K562 (cell line): ENCODE data around the gene PDIA2. TPM values are rescaled to one million over a fixed set of nuclear protein-coding genes. Genes with fewer than 3 reads are reported as not detected.

ENCODE experiments used
- ETV1 ChIP-seq: fragments of 450-650 bp; conservative IDR thresholded peaks from 2 replicates; pipeline ENCODE4 v1.6.1; 2016; ENCODE audit warnings: missing genetic modification characterization, control low read depth, low read depth, missing compliant biosample characterization
- ETV6 ChIP-seq, 3 experiments: fragments of 150-350 bp in 1 of 3; sonication (generic) in 1 of 3; formaldehyde crosslinking in 1 of 3; IDR thresholded peaks; 2 replicates each; pipeline versions ENCODE4 v1.6.1 to v1.8.0; 2014 to 2022; ENCODE audit warnings: borderline replicate concordance in 2 of 3, low read depth in 2 of 3, antibody characterized with exemption in 1 of 3, low read length in 1 of 3, mild to moderate bottlenecking in 1 of 3, missing genetic modification reagents in 1 of 3
- FIP1L1 ChIP-seq: fragments of 200-400 bp; formaldehyde crosslinking; IDR thresholded peaks from 2 replicates; pipeline ENCODE4 v1.6.1; 2018; ENCODE audit warnings: mild to moderate bottlenecking, low read depth, low read length; ENCODE audit not compliant: poor library complexity, severe bottlenecking
- FOSL1 ChIP-seq: fragments of 200-800 bp; sonication (Bioruptor generic); conservative IDR thresholded peaks from 2 replicates; pipeline ENCODE4 v1.6.1; 2016; ENCODE audit warnings: missing genetic modification characterization, missing compliant biosample characterization
- HDAC2 ChIP-seq: fragments of 450-650 bp; IDR thresholded peaks from 2 replicates; pipeline ENCODE4 v1.6.1; 2016; ENCODE audit warnings: mild to moderate bottlenecking
- HMG20B ChIP-seq: fragments of 250-450 bp; sonication (Bioruptor Pico); IDR thresholded peaks from 2 replicates; pipeline ENCODE4 v1.5.0; 2021; ENCODE audit warnings: mild to moderate bottlenecking
- ID3 ChIP-seq, 2 experiments: fragments of 250-450 bp in 1 of 2; fragments of 450-650 bp in 1 of 2; sonication (Bioruptor Pico) in 1 of 2; IDR thresholded peaks; 2 replicates each; pipeline versions ENCODE4 v1.6.1 to v1.8.0; 2016 to 2021; ENCODE audit warnings: mild to moderate bottlenecking in 2 of 2, moderate library complexity in 2 of 2, missing compliant biosample characterization in 1 of 2, missing genetic modification characterization in 1 of 2
- JUND ChIP-seq, 2 experiments: IDR thresholded peaks; 2 replicates in 1 of 2; 3 replicates in 1 of 2; pipeline ENCODE4 v1.6.1; 2011; ENCODE audit warnings: borderline replicate concordance in 2 of 2, low read depth in 2 of 2, low read length in 2 of 2, improper control_type of control experiment in 1 of 2, missing biosample characterization in 1 of 2, missing genetic modification characterization in 1 of 2, missing genetic modification reagents in 1 of 2
- MTA1 ChIP-seq: fragments of 450-650 bp; IDR thresholded peaks from 2 replicates; pipeline ENCODE4 v1.6.1; 2017; ENCODE audit warnings: borderline replicate concordance
- POLR2G ChIP-seq: fragments of 200-400 bp; formaldehyde crosslinking; IDR thresholded peaks from 2 replicates; pipeline ENCODE4 v1.6.1; 2017; ENCODE audit warnings: low read depth, mild to moderate bottlenecking, antibody characterized with exemption, low read length, moderate library complexity
- ZNF175 ChIP-seq: fragments of 200-800 bp; sonication (Bioruptor generic); IDR thresholded peaks from 2 replicates; pipeline ENCODE4 v1.6.1; 2016; ENCODE audit warnings: low read depth, mild to moderate bottlenecking, missing genetic modification characterization, missing compliant biosample characterization
- ZNF407 ChIP-seq: fragments of 450-650 bp; IDR thresholded peaks from 2 replicates; pipeline ENCODE4 v1.6.1; 2016; ENCODE audit warnings: low read depth
- ZSCAN32 ChIP-seq: fragments of 450-650 bp; formaldehyde crosslinking; IDR thresholded peaks from 2 replicates; pipeline ENCODE4 v1.4.0; 2020; ENCODE audit warnings: mild to moderate bottlenecking, moderate library complexity
- polyA plus RNA-seq, 8 experiments: library from polyadenylated mRNA; depleted of rRNA in 4 of 8; stranded (reverse) in 5 of 8; unstranded in 3 of 8; fragments of >200 nt; fragmentation: Nextera tagmentation in 2 of 8; fragmentation: Illumina TruSeq in 1 of 8; extraction: Ambion mirVana in 2 of 8; extraction: Trizol in 1 of 8; gene quantifications; 2 replicates each; pipeline versions ENCODE4 v1.2.1 to v1.2.3, GENCODE V29; 2011 to 2014; ENCODE audit warnings: inconsistent platforms in 1 of 8, missing spikeins in 1 of 8
- total RNA-seq, 7 experiments: library from RNA; depleted of rRNA in 6 of 7; stranded (reverse); fragments of >200 nt in 6 of 7; fragmentation: Illumina TruSeq in 2 of 7; extraction: Trizol in 2 of 7; gene quantifications; 2 replicates each; pipeline versions ENCODE4 v1.2.1 to v1.2.3, GENCODE V29; 2011 to 2021; ENCODE audit warnings: low replicate concordance in 1 of 7
- TF ChIP-seq, protein P1 (sequence below): sonication (generic); formaldehyde crosslinking; IDR thresholded peaks from 2 replicates; pipeline ENCODE4 v1.8.1; 2023; ENCODE audit warnings: mild to moderate bottlenecking, missing genetic modification reagents

Gene PDIA2
- total and polyA plus RNA-seq, 9 of the 15 experiments (the other 6 are each of a cell fraction or from before 2014, with no cell fraction given), result 0.13 to 0.92 (median 0.23) TPM; not detected in 4

GRCh38 chr16:234468-235305 is 48.3 kb upstream of the PDIA2 start, which contains the start of gene FAM234A (continued):
- TF ChIP-seq ZNF407 (no peak), ETV1 (peak; percentile 57), POLR2G (peak; percentile 92), FIP1L1 (peak; percentile 48), HDAC2 (peak; percentile 91), ID3 (CRISPR knock-in tag; IDR thresholded peaks at IDR 0.05) (no peak), ID3 (tag; IDR thresholded peaks at IDR 0.05) (no peak; the same call in 1 of the 2 replicates), JUND (IDR thresholded peaks at IDR 0.05; ENCODE audit: borderline replicate concordance, low read depth, low read length) (peak; percentile 41; the same call in 1 of the 2 replicates), JUND (tag; IDR thresholded peaks at IDR 0.05; ENCODE audit: borderline replicate concordance, low read depth, low read length) (no peak; the same call in 2 of the 3 replicates), HMG20B (CRISPR knock-in tag) (no peak), MTA1 (peak; percentile 60; the same call in 1 of the 2 replicates), ZNF175 (CRISPR knock-in tag) (no peak), ETV6 (IDR thresholded peaks at IDR 0.05; ENCODE audit: borderline replicate concordance in 1 of 2, low read depth in 2 of 2, low read length in 1 of 2) (no peak), ETV6 (CRISPR knock-in tag; IDR thresholded peaks at IDR 0.05; ENCODE audit: borderline replicate concordance) (0 out of 2 replicates have a peak, but pooled peaks have one; percentile 10), FOSL1 (tag) (no peak; the same call in 1 of the 2 replicates), ZSCAN32 (CRISPR knock-in tag) (no peak)
- TF ChIP-seq, protein P1, sequence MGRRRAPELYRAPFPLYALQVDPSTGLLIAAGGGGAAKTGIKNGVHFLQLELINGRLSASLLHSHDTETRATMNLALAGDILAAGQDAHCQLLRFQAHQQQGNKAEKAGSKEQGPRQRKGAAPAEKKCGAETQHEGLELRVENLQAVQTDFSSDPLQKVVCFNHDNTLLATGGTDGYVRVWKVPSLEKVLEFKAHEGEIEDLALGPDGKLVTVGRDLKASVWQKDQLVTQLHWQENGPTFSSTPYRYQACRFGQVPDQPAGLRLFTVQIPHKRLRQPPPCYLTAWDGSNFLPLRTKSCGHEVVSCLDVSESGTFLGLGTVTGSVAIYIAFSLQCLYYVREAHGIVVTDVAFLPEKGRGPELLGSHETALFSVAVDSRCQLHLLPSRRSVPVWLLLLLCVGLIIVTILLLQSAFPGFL, result no peak
